Spleen (tissue), 7 donors: ENCODE results near the gene NFKBIE.

Experiments
- POLR2A ChIP-seq, 3 donors: fragments of 450-650 bp; IDR thresholded peaks; one replicate each; pipeline ENCODE4 v1.5.1; 2017; ENCODE audit warnings: antibody characterized with exemption in 3 of 3, mild to moderate bottlenecking in 1 of 3
- TF ChIP-seq, protein P1 (sequence below), 11 experiments: fragments of 200-600 bp in 7 of 11; fragments of 450-650 bp in 4 of 11; sonication (generic) in 4 of 11; IDR thresholded peaks in 8 of 11; conservative IDR thresholded peaks in 3 of 11; 1 replicate in 7 of 11; 2 replicates in 4 of 11; pipeline versions ENCODE4 v1.4.0 to v1.8.0; 2016 to 2021; ENCODE audit warnings: antibody characterized with exemption in 11 of 11, inconsistent platforms in 4 of 11, mild to moderate bottlenecking in 1 of 11
- donor health status: DM: no; HTN: no; CAD: no; lungs with moderate emphysema.
- donor health status: DM: no; HTN: no; CAD: no.
- donor health status: DM: no; HTN: no; CAD: no.

DNA sequence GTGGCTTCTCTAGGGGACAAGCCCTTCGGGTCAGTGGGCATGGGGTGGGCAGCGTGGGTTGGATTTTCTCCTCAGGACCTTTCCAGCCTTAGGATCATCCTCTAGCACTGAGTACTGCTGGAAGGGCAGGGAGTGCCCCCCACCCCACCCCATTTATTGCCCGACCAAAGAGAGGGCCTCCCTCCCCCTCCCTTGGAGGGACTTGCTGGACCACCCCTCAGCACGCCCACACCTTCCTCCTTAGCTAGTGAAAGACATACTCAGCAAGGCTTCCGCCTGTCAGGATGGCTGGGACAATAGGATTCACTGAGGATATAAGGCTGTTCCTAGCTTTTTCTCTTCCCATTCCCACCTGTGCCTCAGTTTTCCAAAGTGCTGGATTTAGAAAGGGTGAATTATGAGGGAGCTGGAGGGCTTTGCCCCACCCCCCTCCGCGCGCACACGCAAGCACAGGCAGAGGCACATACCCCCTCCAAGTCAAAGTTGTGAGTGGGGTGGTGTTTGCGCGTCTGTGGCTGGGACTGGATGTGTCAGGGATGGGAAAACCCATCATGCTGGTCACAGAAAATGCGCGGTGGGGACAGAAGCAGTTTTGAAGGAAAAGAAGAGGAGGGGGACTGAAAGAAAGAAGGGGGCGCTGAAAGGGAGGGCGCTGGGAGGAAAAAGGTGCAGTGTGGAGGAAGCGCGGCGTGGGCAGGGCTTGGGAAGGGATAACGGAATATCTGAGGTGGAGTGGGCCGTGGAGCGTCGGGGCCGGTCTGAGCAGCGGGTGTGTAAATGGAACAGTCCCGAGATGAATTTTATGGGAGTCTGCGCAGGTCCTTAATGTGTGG is 42.6 kb downstream of the NFKBIE start:
- TF ChIP-seq, protein P1, sequence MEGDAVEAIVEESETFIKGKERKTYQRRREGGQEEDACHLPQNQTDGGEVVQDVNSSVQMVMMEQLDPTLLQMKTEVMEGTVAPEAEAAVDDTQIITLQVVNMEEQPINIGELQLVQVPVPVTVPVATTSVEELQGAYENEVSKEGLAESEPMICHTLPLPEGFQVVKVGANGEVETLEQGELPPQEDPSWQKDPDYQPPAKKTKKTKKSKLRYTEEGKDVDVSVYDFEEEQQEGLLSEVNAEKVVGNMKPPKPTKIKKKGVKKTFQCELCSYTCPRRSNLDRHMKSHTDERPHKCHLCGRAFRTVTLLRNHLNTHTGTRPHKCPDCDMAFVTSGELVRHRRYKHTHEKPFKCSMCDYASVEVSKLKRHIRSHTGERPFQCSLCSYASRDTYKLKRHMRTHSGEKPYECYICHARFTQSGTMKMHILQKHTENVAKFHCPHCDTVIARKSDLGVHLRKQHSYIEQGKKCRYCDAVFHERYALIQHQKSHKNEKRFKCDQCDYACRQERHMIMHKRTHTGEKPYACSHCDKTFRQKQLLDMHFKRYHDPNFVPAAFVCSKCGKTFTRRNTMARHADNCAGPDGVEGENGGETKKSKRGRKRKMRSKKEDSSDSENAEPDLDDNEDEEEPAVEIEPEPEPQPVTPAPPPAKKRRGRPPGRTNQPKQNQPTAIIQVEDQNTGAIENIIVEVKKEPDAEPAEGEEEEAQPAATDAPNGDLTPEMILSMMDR (IDR thresholded peaks at IDR 0.05 in 8 of 11, conservative IDR thresholded peaks at IDR 0.05 in 3 of 11), result no peak
- TF ChIP-seq POLR2A (IDR thresholded peaks at IDR 0.05), result no peak
